Pancreas (tissue), 10 donors: ENCODE measurements around the gene KDM6A. TPM values are rescaled to one million over a fixed set of nuclear protein-coding genes. Genes with fewer than 3 reads are reported as not detected.

Experiments
- ATAC-seq, 4 donors: fragments of 200-7000 bp; cut with Tn5 transposase; one replicate each; pipeline versions ENCODE4 v1.8.0 to v1.9.1; 2020; ENCODE audit warnings: mild to moderate bottlenecking in 4 of 4, moderate library complexity in 4 of 4
- DNase-seq, 6 donors: peaks; one replicate each; pipeline ENCODE4 v3.0.0-alpha.2; 2020
- FAIRE-seq: peaks from 2 replicates; lab custom pipeline; 2012; peaks lifted over from hg19 to GRCh38; lab: Jason Lieb, UNC
- H3K27ac ChIP-seq, 4 donors: fragments of 200-600 bp; sonication (generic); 1 replicate in 3 of 4; 2 replicates in 1 of 4; pipeline versions ENCODE4 v1.5.0 to v1.8.0; 2020
- H3K27me3 ChIP-seq, 4 donors: fragments of 200-600 bp; one replicate each; pipeline ENCODE4 v1.8.0; 2021
- H3K36me3 ChIP-seq, 3 donors: fragments of 200-600 bp; sonication (generic) in 1 of 3; one replicate each; pipeline versions ENCODE4 v1.5.0 to v1.8.0; 2020 to 2021
- H3K4me1 ChIP-seq, 3 donors: fragments of 200-600 bp; one replicate each; pipeline ENCODE4 v1.8.0; 2021
- H3K4me3 ChIP-seq, 4 donors: fragments of 200-600 bp; sonication (generic) in 2 of 4; one replicate each; pipeline versions ENCODE4 v1.5.0 to v1.8.0; 2020 to 2021
- H3K9me3 ChIP-seq, 4 donors: fragments of 200-600 bp; one replicate each; pipeline ENCODE4 v1.8.0; 2021
- WGBS, 2 donors: extraction: QIAGEN DNeasy Blood & Tissue Kit; methylation state at CpG; one replicate each; pipeline ENCODE4 v1.1.7; 2013; 5-methylcytosine and 5-hydroxymethylcytosine counted together
- intact Hi-C, 3 donors: fragments of 100-400 bp; cut with DNase I; formaldehyde crosslinking; loops; one replicate each; pipeline versions ENCODE4 v1.11.1 to v1.14.2; 2022
- polyA plus RNA-seq, 2 donors: library from polyadenylated mRNA; stranded (reverse); fragments of 200-250 nt; gene quantifications; one replicate each; pipeline ENCODE4 v1.2.3, GENCODE V29; 2013
- total RNA-seq, 6 donors: library from RNA; stranded (reverse); fragmentation: NEBNext Ultra II Directional in 4 of 6; extraction: Animal tissue kit (Norgen Biotek cat#: 25700) in 4 of 6; gene quantifications; one replicate each; pipeline versions ENCODE4 v1.2.1 to v1.2.4, GENCODE V29; 2021 to 2023
- TF ChIP-seq, protein P1 (sequence below), 4 donors: fragments of 200-600 bp; sonication (generic) in 3 of 4; IDR thresholded peaks; one replicate each; pipeline versions ENCODE4 v1.5.0 to v1.8.0; 2021; ENCODE audit warnings: antibody characterized with exemption in 4 of 4
- donor health status: healthy with polysubstance abuse.
- donor health status: DM: no; HTN: no; CAD: no; lungs with moderate emphysema.
- donor health status: DM: no; HTN: no; CAD: no.
- donor health status: control.
- donor health status: control.
- donor health status: Bipolar disorder and iron deficiency.
- donor health status: DM: yes; HTN: yes; CAD: no.
- donor health status: DM: no; HTN: no; CAD: no.
- donor health status: DM: no; HTN: no; CAD: no.
- donor health status: DM: yes; HTN: yes; CAD: no.

KDM6A gene
- total and polyA plus RNA-seq, 8 donors = 5.5 to 27.5 (median 16.3) TPM

DNA sequence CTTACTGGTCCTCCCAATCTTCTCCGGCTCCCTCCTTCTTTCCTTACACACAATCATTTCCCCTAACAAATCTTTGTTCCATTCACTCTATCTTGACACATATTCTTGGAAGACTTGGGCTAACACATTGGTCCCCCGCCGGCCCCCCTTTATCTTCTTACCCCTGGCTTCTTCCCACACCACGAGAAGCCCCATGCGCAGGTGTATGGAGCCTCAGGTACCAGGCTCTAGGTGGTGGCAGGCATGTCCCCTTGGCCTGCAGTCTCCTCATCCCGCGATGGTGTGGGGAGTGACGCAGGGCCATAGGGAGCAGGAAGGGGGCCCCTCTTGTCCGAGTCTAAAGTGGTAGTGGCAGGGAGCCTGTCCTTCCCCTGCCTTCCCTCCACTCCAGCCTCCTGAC is 277.8 kb downstream of the KDM6A start:
- TF ChIP-seq, protein P1, sequence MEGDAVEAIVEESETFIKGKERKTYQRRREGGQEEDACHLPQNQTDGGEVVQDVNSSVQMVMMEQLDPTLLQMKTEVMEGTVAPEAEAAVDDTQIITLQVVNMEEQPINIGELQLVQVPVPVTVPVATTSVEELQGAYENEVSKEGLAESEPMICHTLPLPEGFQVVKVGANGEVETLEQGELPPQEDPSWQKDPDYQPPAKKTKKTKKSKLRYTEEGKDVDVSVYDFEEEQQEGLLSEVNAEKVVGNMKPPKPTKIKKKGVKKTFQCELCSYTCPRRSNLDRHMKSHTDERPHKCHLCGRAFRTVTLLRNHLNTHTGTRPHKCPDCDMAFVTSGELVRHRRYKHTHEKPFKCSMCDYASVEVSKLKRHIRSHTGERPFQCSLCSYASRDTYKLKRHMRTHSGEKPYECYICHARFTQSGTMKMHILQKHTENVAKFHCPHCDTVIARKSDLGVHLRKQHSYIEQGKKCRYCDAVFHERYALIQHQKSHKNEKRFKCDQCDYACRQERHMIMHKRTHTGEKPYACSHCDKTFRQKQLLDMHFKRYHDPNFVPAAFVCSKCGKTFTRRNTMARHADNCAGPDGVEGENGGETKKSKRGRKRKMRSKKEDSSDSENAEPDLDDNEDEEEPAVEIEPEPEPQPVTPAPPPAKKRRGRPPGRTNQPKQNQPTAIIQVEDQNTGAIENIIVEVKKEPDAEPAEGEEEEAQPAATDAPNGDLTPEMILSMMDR (IDR thresholded peaks at IDR 0.05) = no peak
- Histone ChIP-seq H3K27ac (no peak overlapping the region), H3K4me1 (no peaks in the 10 kb centered on the region), H3K9me3 (no peaks in the 10 kb centered on the region), H3K4me3 (no peak overlapping the region), H3K36me3 (no peaks in the 10 kb centered on the region), H3K27me3 (no peaks in the 10 kb centered on the region)
- DNase-seq (no peak), FAIRE-seq (no peak), ATAC-seq (no peak)
- 84 to 90% methylated on average over 9 of the region's 9 CpGs for WGBS, 2 donors
- intact Hi-C loops = no loop called here

DNA sequence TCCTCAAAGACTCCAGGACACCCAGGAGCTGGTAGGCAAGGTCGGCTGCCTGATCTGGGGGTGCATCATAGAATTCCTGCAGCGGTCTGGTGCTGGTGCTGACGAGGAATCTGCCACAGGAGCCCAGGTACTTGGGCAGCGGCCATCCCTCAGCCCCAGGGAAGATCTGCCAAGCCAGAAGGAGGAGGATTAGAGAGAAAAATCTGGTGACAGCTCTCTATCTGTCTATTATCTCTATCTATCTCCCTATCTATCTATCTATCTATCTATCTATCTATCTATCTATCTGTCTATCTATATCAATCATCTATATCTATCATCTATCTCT is 281.0 kb downstream of the KDM6A start:
- intact Hi-C loops = no loop called here
- ATAC-seq = no peak
- Histone ChIP-seq H3K27ac (no peak overlapping the region), H3K27me3 (no peaks in the 10 kb centered on the region), H3K36me3 (no peaks in the 10 kb centered on the region), H3K4me1 (no peaks in the 10 kb centered on the region), H3K4me3 (no peak overlapping the region), H3K9me3 (no peaks in the 10 kb centered on the region)
- TF ChIP-seq, protein P1 (IDR thresholded peaks at IDR 0.05) = no peak
- no peak for DNase-seq
- no peak for FAIRE-seq
- whole genome bisulfite sequencing, 2 donors = 65 to 80% methylated on average over 4 of the region's 4 CpGs

DNA sequence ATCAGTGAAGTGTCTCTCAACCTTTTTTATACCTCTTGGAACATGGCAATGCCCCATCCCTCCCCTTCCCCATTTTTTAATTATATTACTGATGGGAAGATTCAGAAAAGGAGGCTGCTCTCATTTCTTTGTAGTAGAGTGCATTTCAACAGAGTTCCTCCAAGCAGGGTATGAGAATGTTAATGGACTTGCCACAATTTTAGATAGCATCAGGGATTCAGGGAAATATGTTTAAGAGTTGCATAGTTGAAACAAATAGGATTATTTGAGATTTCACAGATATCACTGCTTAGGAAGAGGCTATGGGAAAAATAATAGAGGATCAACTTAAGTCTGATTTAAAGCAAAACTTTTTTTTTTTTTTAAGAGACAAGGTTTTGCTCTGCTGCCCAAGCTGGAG is 281.5 kb downstream of the KDM6A start:
- FAIRE-seq = no peak
- no peaks in the 10 kb centered on the region for H3K27me3 ChIP-seq
- no peak for DNase-seq
- TF ChIP-seq, protein P1 (IDR thresholded peaks at IDR 0.05) = no peak
- H3K36me3 ChIP-seq = no peaks in the 10 kb centered on the region
- H3K4me1 ChIP-seq = no peaks in the 10 kb centered on the region
- no peak overlapping the region for H3K4me3 ChIP-seq
- no peak for ATAC-seq
- intact Hi-C loops = no loop called here
- no peak overlapping the region for H3K27ac ChIP-seq
- no peaks in the 10 kb centered on the region for H3K9me3 ChIP-seq

DNA sequence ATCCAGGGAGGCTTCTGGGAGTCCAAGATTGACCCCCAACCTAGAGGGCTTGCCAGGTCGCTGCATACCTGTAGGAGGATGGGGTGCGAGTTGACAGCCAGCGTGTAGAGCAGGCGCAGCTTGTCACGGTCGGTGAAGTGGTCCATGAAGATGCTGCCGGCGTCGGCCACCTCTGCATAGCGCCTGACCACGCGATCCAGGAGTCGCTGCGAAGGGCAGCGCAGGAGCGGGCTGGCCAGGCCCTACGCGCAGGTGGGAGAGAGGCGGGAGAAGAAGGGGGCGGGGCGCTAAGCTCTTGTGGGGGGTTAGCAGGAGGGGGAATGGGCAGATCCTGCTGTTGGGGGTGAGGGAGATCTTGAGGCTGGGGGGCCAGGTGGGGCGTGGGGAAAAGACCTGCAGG is 284.7 kb downstream of the KDM6A start:
- no peaks in the 10 kb centered on the region for H3K36me3 ChIP-seq
- H3K27ac ChIP-seq = no peak overlapping the region
- no peaks in the 10 kb centered on the region for H3K4me1 ChIP-seq
- TF ChIP-seq, protein P1 (IDR thresholded peaks at IDR 0.05) = no peak
- FAIRE-seq = no peak
- intact Hi-C loops = no loop called here
- no peak for DNase-seq
- H3K27me3 ChIP-seq = peaks cover 0 to 5% (median 2%) of the 10 kb centered on the region in 4 donors
- H3K9me3 ChIP-seq = no peaks in the 10 kb centered on the region
- no peak overlapping the region for H3K4me3 ChIP-seq
- no peak for ATAC-seq
- WGBS, 2 donors = 71 to 82% methylated on average over 22 of the region's 22 CpGs

Other genes with a start within 250 kb of the KDM6A start
- gene DUSP21, start 29.2 kb upstream of the KDM6A start, total RNA-seq = not detected
- gene DUSP21, start 29.2 kb upstream of the KDM6A start, polyA plus RNA-seq = not detected